H1 (cell line): Measurements from ENCODE around the gene DMRT1. TPM values are rescaled to one million over a fixed set of nuclear protein-coding genes. Genes with fewer than 3 reads are reported as not detected.

ENCODE experiments used
- ASH2L ChIP-seq: fragments of 200-600, 300-600 bp; sonication (generic); IDR thresholded peaks from one replicate; pipeline ENCODE4 v1.7.1; 2017; ENCODE audit warnings: low read length
- CHD1 ChIP-seq: IDR thresholded peaks from 2 replicates; pipeline ENCODE4 v1.6.1; 2012; ENCODE audit warnings: low read depth, low read length, improper control_type of control experiment
- CREB1 ChIP-seq: IDR thresholded peaks from 2 replicates; pipeline ENCODE4 v1.6.1; 2012; ENCODE audit warnings: inconsistent platforms
- EP300 ChIP-seq, 2 experiments: IDR thresholded peaks; 1 replicate in 1 of 2; 2 replicates in 1 of 2; pipeline ENCODE4 v1.6.1; 2011 to 2012; ENCODE audit warnings: low read depth in 2 of 2, low read length in 2 of 2, mild to moderate bottlenecking in 2 of 2, borderline replicate concordance in 1 of 2, inconsistent platforms in 1 of 2, moderate library complexity in 1 of 2
- GABPA ChIP-seq: IDR thresholded peaks from 2 replicates; pipeline ENCODE4 v1.6.1; 2011; ENCODE audit warnings: mild to moderate bottlenecking, low read length, moderate library complexity, borderline replicate concordance; ENCODE audit not compliant: insufficient read depth
- HDAC2 ChIP-seq, 2 experiments: fragments of 300-600 bp in 1 of 2; sonication (generic) in 1 of 2; IDR thresholded peaks; 2 replicates each; pipeline ENCODE4 v1.6.1; 2011 to 2012; ENCODE audit warnings: low read depth in 2 of 2, low read length in 2 of 2, mild to moderate bottlenecking in 2 of 2, moderate library complexity in 2 of 2, borderline replicate concordance in 1 of 2, inconsistent platforms in 1 of 2
- JUN ChIP-seq: IDR thresholded peaks from 2 replicates; pipeline ENCODE4 v1.6.1; 2011; ENCODE audit warnings: low read depth, mild to moderate bottlenecking, improper control_type of control experiment, low read length
- MAFK ChIP-seq: IDR thresholded peaks from 2 replicates; pipeline ENCODE4 v1.6.1; 2012; ENCODE audit warnings: low read depth, mild to moderate bottlenecking, improper control_type of control experiment, low read length
- MAX ChIP-seq: IDR thresholded peaks from 2 replicates; pipeline ENCODE4 v1.6.1; 2012; ENCODE audit warnings: inconsistent platforms
- POLR2AphosphoS5 ChIP-seq: IDR thresholded peaks from 2 replicates; pipeline ENCODE4 v1.6.1; 2011; ENCODE audit warnings: low read depth, low read length
- RBBP5 ChIP-seq: IDR thresholded peaks from 2 replicates; pipeline ENCODE4 v1.7.1; 2012; ENCODE audit warnings: low read depth, mild to moderate bottlenecking, inconsistent platforms, low read length, moderate library complexity, borderline replicate concordance
- SP4 ChIP-seq: IDR thresholded peaks from 2 replicates; pipeline ENCODE4 v1.6.1; 2012; ENCODE audit warnings: low read length, inconsistent platforms
- SUZ12 ChIP-seq: fragments of 200-600 bp; sonication (generic); IDR thresholded peaks from 2 replicates; pipeline ENCODE4 v1.6.1; 2012; ENCODE audit warnings: mild to moderate bottlenecking, inconsistent platforms, low read length, moderate library complexity, mixed read lengths
- TBP ChIP-seq: IDR thresholded peaks from 2 replicates; pipeline ENCODE4 v1.6.1; 2011; ENCODE audit warnings: low read depth, low read length, improper control_type of control experiment
- TCF12 ChIP-seq: IDR thresholded peaks from 2 replicates; pipeline ENCODE4 v1.6.1; 2011; ENCODE audit warnings: low read depth, mild to moderate bottlenecking, low read length
- ZNF274 ChIP-seq: IDR thresholded peaks from 2 replicates; pipeline ENCODE4 v1.7.0; 2012; ENCODE audit warnings: low read length, borderline replicate concordance; ENCODE audit errors: extremely low read depth
- polyA plus RNA-seq, 7 experiments: library from polyadenylated mRNA; depleted of rRNA in 3 of 7; stranded (reverse) in 5 of 7; unstranded in 2 of 7; fragments of >200 nt in 5 of 7; fragments of 200-250 nt in 2 of 7; gene quantifications; 1 replicate in 5 of 7; 2 replicates in 1 of 7; 4 replicates in 1 of 7; pipeline versions ENCODE4 v1.2.1 to v1.2.3, GENCODE V29; 2011 to 2013; ENCODE audit warnings: missing spikeins in 2 of 7, mixed read lengths in 2 of 7
- total RNA-seq: library from RNA; stranded (reverse); fragmentation: NEBNext Ultra II Directional; extraction: Animal tissue kit (Norgen Biotek cat#: 25700); gene quantifications from 2 replicates; pipeline ENCODE4 v1.2.1, GENCODE V29; 2021
- TF ChIP-seq, protein P1 (sequence below), 3 experiments: IDR thresholded peaks; 1 replicate in 2 of 3; 2 replicates in 1 of 3; pipeline versions ENCODE4 v1.5.1 to v1.6.1; 2011; ENCODE audit warnings: low read length in 3 of 3, mild to moderate bottlenecking in 3 of 3, inconsistent platforms in 2 of 3, low read depth in 1 of 3, moderate library complexity in 1 of 3; ENCODE audit not compliant: insufficient read depth in 1 of 3; ENCODE audit errors: control extremely low read depth in 1 of 3

Gene DMRT1
- total and polyA plus RNA-seq, 2 of the 8 experiments (the other 6 are each of a cell fraction or from before 2014, with no cell fraction given), result 0.15 TPM; not detected in 1

GRCh38 chr9:976943-977837 is 135.7 kb downstream of the DMRT1 start (continued):
- TF ChIP-seq ZNF274 (no peak), JUN (no peak), MAFK (no peak), TCF12 (no peak), CREB1 (peak; percentile 53; the same call in 1 of the 2 replicates), RBBP5 (peak; percentile 54; the same call in 1 of the 2 replicates), TBP (no peak), HDAC2 (IDR thresholded peaks at IDR 0.05; ENCODE audit: borderline replicate concordance in 1 of 2, low read depth in 2 of 2, low read length in 2 of 2) (no peak), GABPA (no peak), SUZ12 (peak; percentile 91; the same call in 1 of the 2 replicates), CHD1 (no peak), EP300 (IDR thresholded peaks at IDR 0.05; ENCODE audit: borderline replicate concordance in 1 of 2, low read depth in 2 of 2, low read length in 2 of 2) (no peak), POLR2AphosphoS5 (no peak), MAX (peak; percentile 30; the same call in 1 of the 2 replicates), ASH2L (no peak), SP4 (no peak)
- TF ChIP-seq, protein P1, sequence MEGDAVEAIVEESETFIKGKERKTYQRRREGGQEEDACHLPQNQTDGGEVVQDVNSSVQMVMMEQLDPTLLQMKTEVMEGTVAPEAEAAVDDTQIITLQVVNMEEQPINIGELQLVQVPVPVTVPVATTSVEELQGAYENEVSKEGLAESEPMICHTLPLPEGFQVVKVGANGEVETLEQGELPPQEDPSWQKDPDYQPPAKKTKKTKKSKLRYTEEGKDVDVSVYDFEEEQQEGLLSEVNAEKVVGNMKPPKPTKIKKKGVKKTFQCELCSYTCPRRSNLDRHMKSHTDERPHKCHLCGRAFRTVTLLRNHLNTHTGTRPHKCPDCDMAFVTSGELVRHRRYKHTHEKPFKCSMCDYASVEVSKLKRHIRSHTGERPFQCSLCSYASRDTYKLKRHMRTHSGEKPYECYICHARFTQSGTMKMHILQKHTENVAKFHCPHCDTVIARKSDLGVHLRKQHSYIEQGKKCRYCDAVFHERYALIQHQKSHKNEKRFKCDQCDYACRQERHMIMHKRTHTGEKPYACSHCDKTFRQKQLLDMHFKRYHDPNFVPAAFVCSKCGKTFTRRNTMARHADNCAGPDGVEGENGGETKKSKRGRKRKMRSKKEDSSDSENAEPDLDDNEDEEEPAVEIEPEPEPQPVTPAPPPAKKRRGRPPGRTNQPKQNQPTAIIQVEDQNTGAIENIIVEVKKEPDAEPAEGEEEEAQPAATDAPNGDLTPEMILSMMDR (IDR thresholded peaks at IDR 0.05; ENCODE audit: control extremely low read depth in 1 of 3, insufficient read depth in 1 of 3, low read depth in 1 of 3, low read length in 3 of 3), result 0 out of 4 replicates have a peak, but pooled peaks of 1 of the 3 experiments have one; percentile 1
